ENCODE results near the gene KLHL12.

KLHL12 gene

DNA sequence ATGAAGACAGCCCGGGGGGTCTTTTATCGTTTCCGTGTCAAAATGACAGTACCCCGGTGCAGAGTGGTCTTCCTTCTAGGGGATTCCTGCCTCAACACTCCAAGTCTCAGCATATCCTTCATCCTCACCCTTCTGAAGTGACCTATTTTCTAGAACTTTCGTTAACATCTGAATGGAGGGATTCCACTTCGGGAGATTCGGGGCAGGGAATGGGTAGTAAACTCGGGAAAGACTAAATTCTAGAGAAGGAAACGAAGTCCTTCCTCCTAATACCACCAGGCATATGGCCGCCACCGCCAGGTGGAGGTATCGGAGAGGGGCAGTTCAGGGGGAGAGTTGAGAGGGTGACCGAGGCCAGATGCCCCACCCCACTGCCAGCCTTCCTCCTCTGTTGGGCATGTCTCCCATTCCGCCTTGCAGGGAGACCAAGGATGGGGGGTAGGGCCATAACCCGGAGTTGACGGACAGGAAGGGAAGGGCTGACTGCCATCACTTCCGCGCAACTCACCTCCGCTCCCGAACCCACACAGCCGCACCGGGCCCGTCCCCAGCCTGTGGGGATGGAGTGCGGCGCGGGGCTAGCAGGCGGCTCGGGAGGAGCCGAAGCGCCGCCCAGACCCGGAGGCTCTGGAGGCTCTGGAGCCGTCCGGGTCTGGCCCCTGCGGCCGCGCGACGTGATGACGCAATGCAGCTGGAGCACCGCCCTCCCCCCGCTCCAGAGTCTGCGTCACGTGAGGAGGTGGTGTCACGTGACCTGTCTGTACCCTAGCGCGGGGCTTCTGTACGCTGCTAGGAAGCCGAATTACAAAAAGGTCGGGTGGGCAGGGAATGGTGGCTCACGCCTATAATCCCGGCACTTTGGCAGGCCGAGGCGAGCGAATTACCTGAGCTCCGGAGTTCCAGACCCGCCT is at the start of gene KLHL12:
KLHL12 (minus strand) TSS at position 654 of the 911 bp plus-strand sequence. CDS start 2,072 bp downstream, outside the sequence.
- peak; percentile 95 for DNase-seq (ENCODE audit: low spot score)

DNA sequence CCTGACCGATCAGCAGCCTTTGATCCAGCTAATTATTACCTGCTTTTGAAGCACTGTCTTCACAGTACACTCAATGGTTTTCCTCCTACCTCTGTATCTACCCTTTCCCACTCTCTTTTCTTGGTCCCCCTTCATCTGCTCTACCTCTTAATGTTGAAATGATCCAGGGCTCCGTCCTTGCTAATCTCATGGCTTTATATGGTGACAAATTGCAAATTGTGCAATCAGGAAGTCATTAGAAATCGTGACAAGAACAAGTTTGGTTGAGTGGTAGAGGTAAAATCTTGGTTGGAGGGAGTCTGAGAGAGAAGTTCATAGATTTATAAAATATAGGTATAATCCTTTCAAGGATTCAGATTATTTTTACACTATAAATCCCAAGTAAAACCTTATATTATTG is 49.6 kb upstream of the KLHL12 start:
- no peak for DNase-seq (ENCODE audit: low spot score)

DNA sequence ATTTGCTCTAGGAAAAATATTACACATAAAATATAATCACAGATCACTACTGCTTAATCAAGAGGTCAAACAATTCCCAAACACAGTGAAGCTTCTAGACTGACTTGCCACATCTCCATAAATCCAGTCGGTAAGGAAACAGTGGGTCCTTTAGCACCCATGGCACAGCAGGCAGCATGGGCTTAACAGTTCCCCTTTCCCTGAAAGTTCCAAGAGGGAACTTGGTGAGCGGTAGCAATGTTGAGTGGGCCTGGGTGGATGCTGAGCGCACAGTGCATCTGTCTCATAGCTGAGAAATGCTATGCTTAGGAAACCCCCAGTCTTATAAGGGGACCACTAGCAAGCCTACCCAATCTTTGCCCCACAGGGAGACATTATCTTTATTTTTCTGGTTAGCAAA is 47.8 kb upstream of the KLHL12 start:
- DNase-seq (ENCODE audit: low spot score) = no peak

DNA sequence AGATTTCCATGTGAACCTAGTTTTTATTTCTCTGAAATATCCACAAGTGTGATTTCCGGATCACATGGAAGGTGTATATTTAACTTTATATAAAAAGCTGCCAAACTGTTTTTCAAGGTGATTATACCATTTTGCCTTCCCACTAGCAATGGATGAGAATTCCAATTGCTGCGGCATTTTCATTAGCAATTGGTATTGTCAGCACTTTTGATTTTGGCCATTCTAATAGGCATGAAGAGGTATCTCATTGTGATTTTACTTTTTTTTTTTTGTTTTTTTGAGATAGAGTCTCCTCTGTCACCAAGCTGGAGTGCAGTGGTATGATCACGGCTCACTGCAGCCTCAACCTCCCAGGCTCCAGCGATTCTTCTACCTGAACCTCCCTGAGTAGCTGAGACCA is 45.0 kb upstream of the KLHL12 start:
- DNase-seq (ENCODE audit: low spot score) = no peak

DNA sequence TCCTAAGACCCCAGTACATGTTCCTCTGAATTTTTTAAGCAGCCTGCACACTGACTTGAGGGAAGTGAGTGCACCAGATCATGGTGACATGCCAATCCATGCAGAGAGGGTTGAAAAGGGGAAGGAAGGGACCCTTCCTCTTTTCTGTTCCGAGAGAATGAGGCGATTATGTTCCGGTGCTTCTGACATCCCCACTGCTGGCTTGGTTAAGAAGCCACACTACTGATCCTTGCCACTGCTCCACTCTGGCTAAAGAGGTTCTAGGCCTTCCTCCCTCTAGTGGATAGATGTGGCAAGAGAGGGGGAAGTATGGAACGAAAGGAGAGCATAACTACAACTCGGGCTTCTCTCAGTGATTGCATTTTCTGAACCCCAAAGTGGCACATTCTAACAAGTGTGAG is 41.9 kb upstream of the KLHL12 start:
- peak; percentile 82 for DNase-seq (ENCODE audit: low spot score)

DNA sequence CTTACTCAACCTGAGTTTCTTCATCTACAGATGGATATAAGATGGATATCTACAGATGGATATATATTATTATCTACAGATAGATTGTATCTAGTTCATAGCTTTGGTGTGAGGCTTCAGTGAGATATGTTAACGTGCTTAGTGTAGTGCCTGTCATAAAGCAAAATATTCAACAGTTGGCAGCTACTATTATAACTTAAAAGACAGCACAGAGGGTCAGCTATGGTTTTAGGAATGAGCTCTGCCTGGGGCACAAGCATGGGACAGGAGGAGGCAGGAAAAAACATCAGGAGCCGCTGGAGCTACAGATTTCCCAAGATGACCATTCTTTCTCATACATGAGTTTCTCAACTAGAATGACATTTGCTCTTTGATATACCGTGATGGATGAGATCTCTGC is 41.3 kb upstream of the KLHL12 start:
- DNase-seq (ENCODE audit: low spot score) = no peak

DNA sequence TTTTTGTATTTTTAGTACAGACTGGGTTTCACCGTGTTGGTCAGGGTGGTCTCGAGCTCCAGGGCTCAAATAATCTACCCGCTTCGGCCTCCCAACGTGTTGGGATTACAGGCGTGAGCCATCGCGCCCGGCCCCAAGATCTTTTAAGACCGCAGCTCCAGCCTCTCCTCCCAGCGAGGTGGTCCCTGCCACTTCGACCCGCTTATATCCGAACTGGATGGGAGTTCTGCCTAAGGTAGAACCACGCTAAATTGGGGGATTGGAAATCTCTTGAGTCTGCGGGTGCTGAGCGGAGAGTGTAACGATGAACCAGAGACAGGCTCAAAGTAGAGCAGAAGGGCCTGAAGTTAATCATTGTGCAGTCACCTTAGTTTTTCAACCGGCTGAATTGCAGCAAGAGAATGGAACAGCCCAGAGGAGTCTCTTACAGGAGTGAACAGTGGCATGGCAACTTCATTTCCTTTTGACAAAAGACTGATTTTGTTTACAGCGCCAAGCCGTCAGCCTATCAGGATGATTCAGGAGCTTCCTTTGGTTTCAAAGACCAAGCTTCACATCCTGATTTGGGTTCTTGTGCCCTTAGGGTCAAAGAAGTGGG is 40.7 kb upstream of the KLHL12 start:
- DNase-seq (ENCODE audit: low spot score) = no peak

DNA sequence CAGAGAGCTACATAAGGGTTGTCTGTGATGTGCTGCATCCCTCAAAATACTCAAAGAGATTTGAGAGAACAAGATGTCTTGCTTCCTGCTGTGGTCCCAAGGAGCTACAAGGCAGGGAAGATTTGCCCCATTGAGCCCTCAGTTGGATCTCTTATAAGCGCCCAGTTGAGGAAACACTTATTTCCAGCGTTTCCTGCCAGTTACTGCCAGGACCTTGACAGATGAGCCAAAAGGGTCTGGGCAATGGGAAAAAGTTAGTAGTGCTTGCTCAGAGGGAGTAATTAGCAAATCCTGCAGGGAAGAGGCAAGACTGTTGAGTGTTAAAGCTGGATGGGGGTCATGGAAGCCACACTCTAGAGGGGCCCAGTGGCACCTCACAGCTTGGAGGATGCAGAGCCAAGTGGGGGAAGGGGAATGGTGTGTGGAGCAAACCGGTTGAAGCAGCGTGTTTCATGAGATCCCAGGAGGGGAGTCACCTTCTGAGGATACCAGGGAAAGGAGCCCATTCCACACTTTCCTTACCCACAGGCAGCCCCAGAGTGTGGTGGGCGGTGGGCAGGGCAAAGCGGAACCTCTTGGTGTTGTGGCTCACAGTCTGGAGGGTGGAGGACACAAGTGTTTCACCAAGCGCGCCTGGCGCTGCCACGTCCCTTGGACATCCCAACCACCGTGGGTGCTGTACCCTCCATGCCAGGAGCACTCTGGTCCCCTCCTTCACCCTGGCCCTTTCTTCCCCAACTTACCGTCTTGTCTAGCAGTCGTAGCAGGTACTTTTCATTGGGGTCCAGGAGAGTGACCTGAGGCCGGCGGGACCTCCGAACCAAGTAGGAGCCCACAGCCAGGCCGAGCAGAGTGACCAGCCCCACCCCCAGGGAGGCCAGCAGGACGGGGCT is 39.2 kb upstream of the KLHL12 start:
- no peak for DNase-seq (ENCODE audit: low spot score)

DNA sequence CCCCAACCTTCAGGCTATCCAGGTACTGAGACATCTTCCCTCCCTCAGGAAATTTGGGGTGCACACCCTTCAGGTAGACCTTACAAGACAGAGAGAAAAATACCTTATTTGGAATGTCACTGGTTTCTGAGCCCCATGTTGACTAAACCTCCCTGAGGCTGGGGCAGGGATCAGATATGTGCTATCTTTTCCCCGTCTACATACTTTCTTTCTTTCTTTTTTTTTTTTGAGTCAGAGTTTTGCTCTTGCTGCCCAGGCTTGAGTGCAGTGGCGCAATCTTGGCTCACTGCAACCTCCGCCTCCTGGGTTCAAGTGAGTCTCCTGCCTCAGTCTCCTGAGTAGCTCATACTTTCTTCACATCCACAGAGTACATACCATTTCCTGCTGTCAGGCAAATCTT is 38.4 kb upstream of the KLHL12 start:
- no peak for DNase-seq (ENCODE audit: low spot score)

DNA sequence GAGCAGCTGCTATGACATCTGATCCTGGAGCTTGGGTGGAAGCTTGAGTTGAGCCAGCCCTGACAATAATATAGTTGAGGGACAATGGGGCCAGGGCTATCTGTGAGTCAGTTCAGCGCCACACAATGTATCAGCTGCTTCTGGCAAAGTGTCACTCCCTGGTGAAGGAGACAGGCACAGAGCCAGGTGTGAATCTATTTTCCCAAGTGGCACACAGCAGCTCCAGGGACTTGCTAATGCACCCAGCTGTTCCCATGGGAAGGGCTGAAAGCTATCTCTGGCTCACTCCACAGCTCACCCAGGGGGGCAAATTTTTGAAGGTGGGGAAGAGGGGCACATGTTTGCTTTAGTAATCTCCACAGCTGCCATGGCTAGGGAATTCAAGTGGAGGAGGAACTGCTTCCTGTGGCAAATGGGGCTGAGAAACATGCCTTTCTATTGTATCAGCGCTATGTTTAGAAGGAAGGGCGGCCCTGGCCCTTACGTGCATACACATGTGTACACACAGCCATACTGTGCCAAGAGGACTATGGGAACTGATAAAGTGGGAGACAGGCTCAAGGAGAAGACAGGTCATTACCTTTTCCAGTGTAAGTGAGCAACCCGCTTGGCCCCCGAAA is 37.9 kb upstream of the KLHL12 start:
- no peak for DNase-seq (ENCODE audit: low spot score)

DNA sequence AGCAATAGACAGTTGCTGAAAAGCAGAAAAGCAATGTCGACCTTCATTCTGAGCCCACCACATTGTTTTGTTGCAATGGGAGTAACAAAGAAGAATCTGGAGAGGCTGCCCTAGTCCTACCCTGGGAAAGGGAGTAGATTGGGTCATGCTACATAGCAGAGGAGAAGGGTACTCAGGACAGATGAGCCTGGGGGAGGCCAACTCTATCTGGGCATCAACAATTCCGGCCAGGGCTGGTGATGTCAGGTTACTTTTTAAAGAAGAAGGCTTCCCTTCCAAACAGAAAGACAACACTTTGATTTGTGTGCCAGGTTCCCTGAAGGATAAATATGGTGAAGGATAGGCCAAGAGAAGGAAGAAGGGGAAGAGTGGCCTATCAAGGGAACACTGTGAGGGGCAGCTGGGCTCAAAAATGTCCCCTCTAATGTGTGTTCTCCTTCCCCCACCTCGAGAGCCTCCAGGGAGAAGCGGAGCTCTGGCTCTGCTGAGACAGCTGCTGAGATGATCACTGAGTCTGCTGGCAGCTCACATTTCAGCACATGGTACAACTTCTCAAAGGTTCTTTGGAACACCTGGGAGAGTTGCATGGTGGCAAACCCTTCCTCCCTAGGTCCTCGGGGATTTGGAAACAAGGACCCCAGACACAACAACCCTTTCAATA is 34.3 kb upstream of the KLHL12 start:
- no peak for DNase-seq (ENCODE audit: low spot score)

DNA sequence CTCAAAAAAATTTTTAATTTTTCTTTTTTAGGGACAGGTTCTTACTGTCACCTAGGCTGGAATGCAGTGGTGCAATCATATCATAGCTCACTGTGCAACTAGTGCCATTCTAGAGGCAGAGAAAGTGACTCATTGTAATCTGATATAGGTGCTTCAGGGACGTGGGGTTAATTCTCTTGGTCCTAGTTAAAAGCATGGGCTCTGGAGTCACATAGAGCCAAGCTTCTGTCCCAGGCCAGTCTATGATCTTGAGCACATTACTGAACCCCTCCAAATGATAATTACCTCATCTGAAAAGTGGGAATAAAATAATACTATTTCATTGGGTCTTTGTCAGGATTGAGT is 32.2 kb upstream of the KLHL12 start:
- peak; percentile 75 for DNase-seq (ENCODE audit: low spot score)

DNA sequence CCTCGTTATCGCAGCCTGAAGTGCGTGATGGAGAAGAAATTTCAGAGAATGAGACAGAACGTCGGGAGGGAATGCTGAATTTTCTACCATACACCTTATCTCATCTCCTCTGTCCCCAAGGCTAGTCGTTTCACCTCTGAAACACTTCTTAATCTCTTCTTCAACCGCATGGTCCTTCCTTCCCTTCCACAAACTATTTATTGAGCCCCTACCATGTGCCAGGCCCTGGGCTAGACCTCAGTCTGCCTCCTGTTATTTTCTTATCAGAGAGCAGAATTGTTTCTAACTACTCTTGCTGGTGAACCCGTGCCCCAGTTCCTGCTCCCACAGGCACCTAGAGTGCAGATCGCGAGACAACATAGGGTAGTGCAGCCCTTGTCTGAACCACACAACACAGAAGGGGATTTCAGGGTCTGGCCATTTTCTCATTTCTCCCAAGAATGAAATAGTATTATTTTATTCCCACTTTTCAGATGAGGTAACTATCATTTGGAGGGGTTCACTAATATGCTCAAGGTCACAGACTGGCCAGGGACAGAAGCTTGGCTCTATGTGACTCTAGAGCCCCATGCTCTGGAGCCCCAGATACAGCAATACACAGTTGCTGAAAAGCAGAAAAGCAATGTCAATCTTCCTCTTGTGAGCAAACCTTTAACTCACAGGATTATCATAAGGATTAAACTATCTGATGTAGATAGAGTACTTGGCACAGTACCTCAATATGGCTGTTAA is 31.7 kb upstream of the KLHL12 start:
- DNase-seq (ENCODE audit: low spot score) = no peak

DNA sequence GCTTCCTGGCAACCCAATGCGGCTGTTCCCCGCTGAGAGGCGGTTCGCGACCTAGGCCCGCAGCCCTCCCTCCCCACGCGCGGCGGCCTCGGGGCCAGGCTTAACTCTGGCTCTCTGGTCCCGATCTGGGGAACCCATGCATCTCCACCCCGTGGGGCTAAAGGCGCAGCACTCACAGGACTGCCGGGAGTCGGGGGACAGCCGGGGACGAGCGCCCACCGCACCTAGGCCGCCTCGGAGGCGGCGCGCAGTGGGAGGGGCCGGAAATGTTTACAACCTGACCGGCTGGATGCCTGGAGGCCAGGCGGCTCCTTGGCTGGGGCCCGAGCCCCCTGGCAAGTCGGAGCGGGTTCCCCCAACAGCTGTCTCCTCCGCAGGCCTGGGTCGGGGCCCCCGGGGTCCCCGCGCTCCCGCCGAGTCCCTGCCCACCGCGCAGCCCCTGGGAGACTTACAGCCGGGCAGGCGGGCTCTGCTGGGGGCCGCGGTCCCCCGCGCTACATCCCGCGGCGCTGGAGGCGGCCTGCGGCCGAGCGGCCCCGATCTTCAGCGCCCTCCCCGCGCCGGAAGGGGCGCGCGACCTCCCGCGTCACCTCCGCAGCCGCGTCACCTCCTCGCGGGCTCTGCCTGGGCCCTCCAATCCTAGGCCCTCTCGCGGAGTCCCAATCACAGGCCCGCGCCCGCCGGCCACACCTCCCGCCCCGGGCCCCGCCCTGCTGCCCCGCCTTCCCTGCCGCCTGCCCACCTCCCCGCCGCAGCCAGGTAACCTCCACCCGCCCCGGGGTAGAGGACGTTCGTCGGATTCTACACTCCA is 30.9 kb upstream of the KLHL12 start, which contains the start of gene ADIPOR1:
ADIPOR1 (minus strand) TSS at position 580 of the 811 bp plus-strand sequence. CDS start 7,242 bp downstream, outside the sequence.
- DNase-seq (ENCODE audit: low spot score) = peak; percentile 86

DNA sequence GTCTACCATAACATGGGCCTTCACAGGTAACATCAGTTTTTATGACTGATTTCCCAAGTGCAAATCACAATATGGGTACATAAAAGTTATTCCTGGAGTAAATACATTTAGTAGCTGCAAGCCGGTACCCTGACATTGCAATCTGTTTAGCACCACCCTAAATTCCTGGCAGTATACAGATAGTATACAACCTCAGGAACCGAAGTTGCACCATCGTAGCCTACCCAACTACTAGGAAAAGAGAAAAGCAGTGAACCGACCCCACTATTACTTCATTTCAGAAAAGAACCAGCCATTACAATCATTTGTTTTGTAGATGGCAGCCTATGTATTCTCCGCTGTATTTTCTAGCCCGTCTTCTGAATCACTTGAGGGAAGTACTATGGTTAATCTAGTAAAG is 29.9 kb upstream of the KLHL12 start:
- DNase-seq (ENCODE audit: low spot score) = peak; percentile 15

DNA sequence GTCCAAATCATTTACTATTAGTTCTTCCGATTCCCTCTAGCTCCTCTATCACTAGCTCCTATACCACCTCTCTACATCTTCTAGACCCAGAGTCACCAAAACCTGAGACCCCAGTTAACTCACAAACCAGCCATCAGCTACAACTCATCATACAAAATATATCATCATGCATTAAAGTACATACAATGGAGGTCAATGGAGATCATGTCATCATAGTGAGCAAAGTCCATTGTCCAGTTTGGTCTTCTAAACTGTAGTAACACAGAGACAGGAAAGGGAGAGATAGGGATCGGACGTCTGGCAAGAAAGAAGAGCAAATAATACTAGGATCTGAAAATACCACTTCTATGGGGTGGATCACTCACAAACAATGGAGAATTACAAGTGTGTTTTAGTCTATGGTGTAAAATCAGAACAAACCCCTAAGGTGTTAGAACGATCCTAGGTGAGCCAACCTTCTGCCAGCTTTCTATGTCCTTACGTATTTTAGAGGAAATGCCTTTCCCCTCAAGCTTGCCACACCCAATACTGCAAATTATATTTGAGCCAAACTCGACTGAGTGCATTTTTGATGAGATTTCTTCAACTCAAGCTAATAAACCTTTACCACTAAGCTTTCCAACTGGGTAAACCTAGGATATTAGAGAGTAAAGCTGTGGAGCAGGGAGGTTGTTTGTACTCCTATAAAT is 27.2 kb upstream of the KLHL12 start:
- no peak for DNase-seq (ENCODE audit: low spot score)

DNA sequence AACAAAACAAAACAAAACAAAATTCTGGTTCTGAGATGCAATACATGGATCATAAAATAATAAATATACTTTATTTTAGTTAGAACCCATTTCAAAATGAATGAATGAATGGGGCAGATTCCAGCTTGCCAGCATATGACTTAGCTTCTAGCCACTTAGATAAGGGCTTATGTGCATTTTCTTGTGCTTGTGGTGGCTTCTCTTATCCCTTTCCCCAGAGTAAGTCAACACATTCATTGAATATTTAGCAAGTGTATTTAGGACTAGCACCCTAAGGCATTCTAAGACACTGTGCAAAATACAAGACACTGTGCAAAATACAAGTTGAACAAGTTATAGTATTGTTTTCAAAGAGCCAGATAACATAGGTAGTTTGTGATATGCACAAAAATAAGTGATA is 26.4 kb upstream of the KLHL12 start:
- DNase-seq (ENCODE audit: low spot score) = no peak

DNA sequence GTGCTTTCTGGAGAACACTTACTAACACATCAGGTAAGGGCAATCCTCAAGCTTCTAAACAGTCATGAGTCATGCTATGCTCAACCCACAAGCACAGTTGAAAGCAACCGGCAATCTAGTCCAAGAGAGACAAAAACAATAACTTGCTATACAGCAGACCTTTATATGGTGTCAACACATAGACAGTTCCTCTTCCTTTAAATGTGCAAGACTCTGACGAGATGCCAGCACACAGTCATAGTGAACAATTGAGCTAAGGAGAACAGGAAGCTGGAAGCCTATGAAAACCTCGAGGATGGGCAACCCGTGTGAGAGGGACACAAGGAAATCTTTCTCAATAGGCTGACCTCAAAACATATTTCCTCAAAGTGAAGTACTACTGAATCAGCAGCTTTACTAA is 25.8 kb upstream of the KLHL12 start:
- DNase-seq (ENCODE audit: low spot score) = no peak

DNA sequence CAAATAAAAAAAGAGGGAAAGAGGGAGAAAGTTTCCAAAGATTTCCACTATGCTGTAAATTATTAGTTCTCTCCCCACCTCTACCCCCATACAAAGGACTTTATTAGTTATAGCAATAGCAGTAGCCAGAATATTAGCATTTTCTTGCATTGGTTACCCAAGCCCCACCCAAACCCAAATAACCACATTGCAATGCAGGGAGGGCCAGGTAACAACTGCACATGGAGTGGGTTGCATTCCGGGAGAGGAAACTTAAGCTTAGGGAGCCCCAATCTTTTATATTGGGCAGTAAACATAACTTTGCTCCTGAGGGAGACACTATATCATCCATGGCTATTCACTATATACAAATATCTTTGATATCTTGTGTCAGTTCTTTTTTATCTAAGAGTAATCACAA is 25.1 kb upstream of the KLHL12 start:
- no peak for DNase-seq (ENCODE audit: low spot score)

Measured in RKO (cell line).